ENCODE data around the gene TP53AIP1.

DNA sequence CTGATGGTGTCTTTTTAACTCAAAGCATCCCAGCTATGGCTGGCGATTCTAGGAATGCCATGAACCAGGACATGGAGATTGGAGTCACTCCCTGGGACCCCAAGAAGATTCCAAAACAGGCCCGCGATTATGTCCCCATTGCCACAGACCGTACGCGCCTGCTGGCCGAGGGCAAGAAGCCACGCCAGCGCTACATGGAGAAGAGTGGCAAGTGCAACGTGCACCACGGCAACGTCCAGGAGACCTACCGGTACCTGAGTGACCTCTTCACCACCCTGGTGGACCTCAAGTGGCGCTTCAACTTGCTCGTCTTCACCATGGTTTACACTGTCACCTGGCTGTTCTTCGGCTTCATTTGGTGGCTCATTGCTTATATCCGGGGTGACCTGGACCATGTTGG is 31.4 kb downstream of the TP53AIP1 start:
- TF ChIP-seq POLR2A (IDR thresholded peaks at IDR 0.05) (no peak), CTCF (IDR thresholded peaks at IDR 0.05 in 8 of 11, conservative IDR thresholded peaks at IDR 0.05 in 3 of 11) (no peak), POLR2AphosphoS5 (IDR thresholded peaks at IDR 0.05) (no peak)

All from spleen (tissue), 7 donors.